NCI-H748 treated with DMSO at 0.1 percent for 48 hours (cell line): ENCODE results near the gene GALM.
"Not testable (repeated sequence)": the region's sequence is repeated elsewhere in the genome, so short reads cannot be mapped to it uniquely, and the experiment has no call there.

Experiments used
- DNase-seq: peaks from one replicate; lab custom pipeline; 2025; lab: John Stamatoyannopoulos, UW

Gene GALM

DNA sequence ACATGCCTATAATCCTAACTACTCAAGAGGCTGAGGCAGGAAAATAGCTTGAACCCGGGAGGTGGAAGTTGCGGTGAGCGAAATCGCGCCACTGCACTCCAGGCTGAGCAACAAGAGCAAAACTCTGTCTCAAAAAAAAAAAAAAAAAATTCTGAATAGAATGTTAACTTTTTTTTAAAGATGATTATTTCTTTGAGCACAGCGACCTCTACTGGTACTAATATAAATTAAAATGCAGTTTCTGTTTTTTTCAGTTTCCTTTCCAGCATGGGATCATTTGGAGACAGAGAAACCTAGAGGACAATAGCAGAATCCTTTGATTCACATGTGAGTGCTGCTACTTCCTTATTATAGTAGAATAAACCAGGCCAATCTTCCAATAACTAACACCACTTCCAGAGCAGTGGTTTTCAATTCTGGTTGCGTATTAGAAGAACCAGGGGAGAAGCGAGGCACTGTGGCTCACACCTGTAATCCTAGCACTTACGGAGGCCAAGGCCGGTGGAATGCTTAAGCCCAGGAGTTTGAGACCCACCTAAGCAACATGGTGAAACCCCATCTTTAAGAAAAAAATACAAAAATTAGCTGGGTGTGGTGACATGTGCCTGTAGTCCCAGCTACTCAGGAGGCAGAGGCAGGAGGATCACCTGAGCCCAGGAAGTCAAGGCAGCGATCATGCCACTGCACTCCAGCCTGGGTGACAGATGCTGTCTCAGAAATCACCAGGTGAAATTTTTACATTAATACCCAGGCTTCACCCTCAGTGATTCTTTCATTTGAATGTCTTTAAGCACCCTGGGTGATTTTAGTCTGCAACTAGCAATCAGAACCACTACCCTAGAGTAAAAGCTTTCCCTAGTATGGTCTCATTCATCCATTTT lies 75.2 kb downstream of the GALM start:
- DNase-seq = peak; percentile 24

DNA sequence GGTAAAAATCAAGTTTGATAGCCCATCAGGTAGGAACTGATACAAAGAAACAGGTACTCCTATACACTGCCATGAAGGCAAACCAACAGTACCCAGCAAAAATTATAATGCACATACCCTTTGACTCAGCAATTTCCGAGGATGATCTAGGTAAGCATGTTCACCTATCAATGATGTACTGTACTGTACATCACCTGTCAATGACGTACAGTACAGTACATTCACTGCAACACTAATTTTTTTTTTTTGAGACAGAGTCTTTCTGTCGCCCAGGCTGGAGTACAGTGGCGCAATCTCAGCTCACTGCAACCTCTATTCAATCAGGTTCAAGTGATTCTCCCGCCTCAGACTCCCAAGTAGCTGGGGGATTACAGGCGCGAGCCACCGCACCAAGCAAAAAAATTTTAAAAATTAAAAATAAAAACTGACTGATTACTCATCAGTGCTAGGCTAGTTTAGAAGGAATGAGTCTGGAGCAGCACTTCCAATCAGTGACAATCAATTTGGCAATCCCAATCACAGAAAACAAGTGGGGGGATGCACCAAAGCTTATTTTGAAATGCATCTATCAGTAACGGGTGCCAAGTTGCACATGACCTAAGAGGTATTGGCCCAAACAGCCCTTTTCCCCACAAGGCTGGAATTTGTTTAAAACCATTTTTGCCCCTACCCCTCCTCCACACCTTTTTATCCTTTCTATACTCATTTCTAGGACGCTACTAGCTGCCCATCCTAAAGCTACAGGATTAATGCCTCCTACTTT lies 77.1 kb downstream of the GALM start:
- no peak for DNase-seq

DNA sequence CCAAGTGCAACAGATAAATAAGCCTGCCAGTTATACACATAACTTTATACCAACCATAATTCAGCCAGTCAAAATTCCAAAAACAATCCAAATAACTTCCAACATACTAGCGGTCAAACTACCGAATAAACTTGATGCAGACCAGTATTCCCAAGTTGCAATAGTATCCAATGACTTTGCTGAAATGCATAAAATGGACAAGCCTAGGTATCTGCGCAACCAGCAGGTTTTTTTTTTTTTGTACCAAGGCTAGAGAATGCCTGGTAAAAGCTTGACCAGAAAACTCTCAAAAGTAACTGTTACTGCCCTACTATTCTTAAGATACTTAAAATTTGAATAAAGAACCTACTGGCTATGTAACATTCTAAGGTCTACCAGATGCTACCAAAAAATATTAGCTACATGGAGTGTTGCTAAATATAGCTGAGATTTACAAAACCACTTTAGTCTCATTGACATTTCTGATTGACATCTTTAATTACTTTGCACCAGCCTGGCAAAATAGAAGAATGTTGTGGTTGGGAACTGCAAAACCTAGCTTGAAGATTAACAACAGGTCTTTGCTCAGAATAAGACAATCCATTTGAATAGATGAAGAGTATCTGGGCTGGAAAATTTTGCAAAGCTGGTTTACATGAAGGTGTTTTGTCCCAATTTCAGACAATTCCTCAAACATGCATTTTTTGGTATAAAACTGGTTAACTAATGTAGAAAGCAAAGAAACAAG lies 77.9 kb downstream of the GALM start:
- DNase-seq = no peak

DNA sequence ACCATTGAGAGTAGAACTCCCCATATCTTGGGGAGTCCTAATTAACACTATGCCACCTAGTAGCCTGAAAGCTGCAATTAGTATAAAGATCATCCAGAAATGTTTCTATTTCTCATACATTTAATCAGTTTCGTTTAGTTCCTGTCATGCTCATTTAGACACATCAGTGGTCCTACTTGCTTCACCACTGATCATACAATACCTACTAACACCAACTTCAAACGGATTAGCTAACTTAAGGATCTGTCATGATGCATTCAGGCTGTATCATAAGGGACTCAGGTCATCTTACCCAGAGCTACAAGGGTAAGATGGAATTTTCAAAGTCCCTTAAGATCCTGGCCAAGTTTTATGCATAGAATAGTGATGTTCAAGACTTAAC lies 78.5 kb downstream of the GALM start:
- DNase-seq = no peak

DNA sequence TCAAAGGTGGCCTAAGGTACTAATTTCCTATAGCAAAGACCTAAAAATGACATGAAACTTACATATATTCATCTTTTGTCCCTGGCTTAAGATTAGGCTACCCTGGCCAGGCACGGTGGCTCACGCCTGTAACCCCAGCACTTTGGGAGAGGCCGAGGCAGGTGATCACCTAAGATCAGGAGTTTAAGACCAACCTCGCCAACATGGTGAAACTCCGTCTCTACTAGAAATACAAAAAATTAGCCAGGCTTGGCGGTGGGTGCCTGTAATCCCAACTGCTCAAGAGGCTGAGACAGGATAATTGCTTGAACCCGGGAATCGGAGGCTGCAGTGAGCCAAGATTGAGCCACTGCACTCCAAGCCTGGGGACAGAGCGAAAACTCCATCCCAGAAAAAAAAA lies 79.4 kb downstream of the GALM start:
- DNase-seq = no peak

DNA sequence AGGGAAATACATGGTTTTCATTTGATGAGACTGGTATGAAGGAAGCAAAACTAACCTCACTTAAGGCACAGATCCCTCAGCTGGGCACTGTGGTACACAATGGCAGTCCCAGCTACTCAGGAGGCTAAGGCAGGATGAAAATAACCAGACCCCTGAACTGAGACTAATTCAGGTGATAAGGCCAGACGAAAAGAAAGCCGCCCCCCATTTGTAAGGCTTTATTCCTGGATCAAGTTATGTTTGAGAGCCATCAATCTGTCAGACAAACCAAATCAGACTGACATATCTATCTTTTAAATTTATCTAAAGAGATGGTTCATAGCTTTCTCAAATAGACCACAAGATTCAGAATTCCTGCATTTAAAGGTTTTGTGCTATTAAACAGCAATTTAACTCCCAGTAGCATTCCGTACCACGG lies 81.1 kb downstream of the GALM start:
- no peak for DNase-seq

DNA sequence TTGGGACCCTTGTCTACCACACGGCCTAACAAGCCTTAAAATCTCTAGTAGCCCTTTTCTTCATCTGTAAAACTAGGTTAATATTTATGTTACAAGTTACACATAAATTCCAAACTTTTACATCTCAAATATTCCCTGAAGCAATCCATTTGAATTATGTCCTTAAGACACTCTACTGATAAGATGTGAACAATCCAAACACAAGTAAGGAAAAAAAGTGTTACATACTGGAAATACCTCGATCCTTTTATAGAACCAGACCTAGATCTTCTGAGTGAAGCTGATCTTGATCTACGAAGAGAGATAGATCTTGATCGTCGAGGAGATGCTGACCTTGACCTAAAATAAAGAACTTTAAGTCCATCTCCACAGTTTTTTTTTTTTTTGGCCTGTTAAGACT lies 81.9 kb downstream of the GALM start:
- DNase-seq = no peak

DNA sequence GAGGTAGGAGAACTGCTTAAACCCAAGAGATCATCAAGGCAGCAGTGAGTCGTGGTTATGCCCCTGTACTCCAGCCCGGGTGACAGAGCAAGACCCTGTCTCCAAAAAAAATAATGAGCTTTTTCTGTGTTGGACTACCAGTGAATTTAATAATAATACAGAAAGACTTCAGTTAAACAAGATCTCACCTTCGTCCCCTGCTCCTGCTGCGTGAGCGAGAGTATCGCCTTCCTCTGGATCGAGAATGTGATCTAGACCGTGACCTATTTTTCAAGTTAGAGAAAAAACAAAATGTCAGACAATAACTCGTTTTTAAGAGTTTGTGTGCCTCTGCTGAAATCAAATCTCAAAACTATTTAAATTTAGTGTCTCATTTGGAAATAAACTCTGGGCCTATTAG lies 82.5 kb downstream of the GALM start:
- DNase-seq = no peak

DNA sequence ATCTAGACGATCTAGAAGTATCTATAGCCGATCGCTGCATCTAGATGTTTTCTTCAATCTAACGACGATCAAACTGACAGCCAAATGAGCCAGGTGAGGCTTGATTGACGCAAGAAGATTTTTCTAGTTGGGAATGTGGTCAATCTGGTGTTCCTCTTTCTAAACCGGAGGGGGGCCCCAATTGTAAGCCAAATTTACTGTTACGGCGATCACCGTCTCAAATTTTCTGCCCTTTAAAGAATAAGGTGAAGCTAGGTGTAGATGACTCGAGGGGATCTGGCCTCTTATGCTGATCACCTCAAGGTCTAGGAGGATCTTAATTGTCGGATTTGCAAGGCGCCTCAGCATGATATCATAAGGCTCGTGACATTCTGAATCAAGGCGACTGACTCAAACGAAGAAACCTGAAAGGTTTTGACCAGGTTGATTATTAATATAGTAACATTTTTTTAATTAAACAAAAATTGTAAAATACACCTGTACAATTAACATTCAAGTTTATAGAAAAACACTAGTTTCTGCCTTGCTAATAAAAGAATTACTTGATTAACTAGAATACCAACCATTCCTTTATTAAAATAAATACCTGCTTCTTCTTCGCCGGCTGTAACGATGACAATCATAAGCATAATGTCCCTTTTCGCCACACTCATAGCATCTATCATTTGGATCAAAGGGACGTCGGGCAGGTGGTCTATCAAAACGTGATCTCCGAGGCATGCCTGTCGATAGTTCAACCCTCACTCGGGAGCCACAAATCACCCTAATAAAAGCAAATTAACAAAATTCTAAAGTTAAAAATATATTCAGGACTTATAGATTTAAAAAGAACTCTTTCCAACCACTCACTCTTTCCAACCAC lies 83.3 kb downstream of the GALM start:
- no peak for DNase-seq

DNA sequence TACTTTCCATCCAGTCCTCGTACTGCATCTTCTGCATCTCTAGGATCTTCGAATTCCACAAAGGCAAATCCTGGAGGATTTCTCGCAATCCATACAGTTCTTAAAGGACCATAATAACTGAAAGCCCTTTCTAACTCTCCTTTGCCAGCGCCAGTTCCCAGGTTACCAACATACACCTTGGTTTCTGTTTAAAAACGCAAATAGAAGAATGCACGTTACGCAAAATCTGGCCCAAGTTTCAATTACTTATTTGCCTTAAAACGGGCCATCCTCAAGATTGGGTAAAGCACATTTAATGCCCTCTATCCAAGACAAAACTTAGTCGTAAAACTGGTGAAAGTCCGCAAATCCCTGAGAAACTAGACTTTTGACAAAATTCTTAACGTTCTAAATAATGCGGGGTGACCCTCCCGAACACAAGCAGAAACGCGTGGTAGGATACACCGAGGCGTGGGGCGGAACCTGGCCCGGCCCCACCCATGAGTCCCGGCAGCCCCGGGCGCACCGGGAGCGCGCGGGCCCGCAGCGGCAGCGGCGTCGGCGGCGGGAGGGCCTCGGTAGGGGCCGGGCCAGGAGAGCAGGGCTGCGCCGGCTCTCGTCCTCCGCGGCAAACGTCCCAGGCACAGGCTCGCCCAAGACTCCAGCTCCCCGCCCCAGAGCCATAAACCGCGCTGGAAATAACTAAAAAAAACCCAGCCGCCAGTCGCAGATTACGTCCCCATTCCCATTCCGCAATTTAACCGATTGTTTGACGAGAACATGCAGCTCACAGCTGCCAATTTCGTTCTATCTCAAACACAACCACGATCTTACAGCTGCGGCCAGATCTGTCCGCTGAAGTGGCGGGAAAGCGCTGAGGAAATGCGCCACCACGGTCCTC lies 84.3 kb downstream of the GALM start:
- DNase-seq = no peak

DNA sequence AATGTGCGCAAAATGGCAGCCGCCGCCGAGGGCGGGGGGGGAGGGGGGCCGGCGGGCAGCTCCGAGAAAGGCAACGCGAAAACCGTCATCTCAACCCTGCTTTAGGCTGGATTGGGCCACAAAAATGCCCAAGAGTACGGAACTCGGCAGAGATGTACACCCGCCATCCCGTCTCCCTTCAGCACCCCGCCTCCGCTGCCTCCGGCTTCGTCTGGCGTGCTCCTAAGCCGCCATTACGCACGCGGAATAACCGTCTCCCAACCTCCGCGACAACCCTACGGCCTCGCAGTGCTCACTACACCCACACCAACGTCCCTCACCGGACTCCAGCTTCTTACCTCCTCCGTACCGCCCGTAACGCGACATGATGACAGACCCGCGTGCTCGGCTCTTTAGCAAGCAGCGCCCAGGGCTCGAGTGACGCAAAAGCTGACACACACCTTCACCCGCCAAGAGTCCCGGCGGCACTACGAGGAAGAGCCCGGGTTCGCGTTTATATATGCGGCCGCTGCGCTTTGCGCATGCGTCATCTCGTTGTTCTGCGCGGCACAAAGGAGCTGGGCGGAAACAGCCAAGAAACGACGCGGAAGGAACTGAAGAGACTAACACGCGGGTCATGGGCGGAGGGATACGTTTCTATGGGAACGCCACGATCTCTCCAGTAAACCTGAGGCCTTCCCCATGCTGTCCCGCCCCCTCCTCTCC lies 85.1 kb downstream of the GALM start, which contains the start of gene SRSF7:
TSS of gene SRSF7 (minus strand) at position 471 of the 705 bp plus-strand sequence. CDS start at position 366, 105 bp downstream.
- DNase-seq = peak; percentile 91

DNA sequence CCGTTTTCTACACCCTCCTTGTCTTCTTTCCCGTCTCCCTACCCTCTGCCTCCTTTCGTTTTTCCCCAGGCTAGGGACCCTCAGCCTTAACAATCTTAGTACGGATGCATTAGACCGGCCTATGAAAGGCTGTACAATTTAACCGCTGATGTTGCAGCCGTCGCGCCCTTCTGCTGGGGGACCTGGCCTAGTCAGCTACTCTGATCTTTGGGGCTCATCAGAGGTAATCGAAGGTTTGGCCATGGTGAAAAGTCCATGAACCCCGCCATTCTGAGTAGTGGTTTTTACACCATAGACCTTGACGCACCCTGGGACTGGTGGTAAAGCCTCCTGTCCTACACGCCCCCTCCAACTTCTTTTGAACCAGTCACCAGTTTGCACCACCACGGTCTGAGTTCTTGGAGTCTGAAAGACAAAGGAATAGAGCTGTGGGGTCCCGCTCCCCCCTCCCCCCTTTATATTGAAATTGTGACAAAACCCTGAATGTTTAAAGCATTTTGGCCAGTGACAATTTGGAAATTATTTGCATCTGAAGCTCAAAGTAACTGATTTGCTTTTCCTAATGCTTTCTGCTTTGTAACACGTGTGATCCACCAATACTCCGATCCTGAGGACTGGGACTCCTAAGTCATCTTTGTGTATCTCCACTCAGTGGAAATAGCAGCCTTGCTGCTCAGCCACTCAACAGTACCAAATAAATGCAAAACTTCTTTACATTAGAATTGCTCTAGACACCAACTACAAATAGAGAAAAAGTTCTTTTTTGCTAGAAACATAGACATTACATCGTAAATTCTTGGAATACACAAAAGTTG lies 85.9 kb downstream of the GALM start:
- no peak for DNase-seq

DNA sequence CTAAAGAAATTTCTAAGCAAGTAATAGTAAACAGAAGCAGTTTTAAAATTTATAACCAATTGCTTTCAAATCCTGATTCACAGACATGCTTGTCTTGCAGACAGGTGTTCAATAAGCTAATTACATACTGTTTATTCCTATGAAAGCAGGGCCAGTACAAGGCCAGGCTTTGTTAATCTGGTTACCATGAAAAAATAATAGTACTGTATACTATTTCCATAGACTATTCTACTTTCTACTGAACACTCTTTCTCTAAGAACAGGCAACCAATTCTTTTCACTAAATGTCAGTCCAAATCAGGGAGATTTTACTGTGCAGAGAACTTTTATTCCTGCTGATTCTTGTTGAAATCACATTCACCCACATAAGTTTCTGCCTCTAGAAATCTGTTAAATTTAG lies 88.1 kb downstream of the GALM start:
- no peak for DNase-seq

DNA sequence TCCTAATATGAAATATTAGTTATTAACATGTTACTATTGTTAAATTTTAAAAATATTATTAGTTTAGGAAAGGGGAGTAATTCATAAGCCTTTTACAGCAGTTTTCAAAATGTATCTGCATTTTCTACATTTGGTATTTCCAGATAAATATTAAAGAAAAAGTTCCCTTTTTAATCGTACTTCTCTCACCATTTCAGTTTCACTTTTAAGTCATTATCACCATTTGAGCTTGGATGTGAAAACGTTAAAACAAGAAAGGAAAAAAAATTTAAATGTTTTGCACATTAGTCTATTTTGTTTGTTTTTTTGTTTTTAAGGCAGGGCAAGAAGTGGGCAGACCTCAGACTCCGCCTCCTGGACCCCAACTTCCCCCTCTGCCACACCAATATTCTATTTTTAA lies 88.6 kb downstream of the GALM start:
- no peak for DNase-seq

DNA sequence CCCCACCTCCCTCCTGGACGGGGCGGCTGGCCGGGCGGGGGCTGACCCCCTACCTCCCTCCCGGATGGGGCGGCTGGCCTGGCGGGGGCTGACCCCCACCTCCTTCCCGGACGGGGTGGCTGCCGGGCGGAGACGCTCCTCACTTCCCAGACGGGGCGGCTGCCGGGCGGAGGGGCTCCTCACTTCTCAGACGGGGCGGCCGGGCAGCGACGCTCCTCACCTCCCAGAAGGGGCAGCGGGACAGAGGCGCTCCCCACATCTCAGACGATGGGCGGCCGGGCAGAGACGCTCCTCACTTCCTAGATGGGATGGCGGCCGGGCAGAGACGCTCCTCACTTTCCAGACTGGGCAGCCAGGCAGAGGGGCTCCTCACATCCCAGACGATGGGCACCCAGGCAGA lies 90.0 kb downstream of the GALM start:
- DNase-seq = not testable (repeated sequence)

DNA sequence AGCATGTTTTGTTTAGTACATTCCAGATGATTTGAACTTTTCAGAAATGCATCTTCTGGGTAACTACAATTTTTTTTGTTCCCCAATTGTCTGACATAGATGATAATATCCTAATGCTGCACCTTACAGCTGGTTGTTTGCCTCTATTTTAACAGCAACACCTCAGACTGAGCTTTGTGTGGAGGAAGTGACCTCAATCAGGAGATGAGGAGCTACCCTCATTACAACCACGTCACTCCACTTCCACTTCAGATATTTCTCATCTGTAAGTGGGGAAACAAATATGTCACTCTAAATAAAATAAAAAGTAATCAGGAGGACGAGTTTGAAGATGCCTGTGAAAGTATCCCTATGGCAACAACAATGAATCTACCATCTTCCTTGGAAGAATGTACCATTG lies 97.3 kb downstream of the GALM start:
- DNase-seq = no peak

DNA sequence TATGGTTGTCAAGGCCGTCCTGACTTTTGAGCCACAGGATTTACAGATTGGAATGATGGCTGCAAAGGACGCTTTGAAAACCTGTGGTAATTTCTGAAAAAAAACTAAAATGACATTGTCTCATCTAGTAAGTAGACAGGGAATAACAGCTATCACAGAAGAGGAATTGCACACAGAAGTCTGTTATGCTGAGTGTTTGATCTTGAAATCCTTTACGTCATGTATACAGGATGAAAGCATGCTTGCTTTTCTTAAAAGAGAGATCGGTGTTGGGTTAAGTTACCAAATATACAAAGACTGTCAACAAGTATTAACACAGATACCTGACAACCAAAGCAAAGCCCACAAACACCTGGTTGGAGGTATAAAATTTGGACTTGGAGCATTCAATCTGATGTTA lies 97.8 kb downstream of the GALM start:
- DNase-seq = no peak

DNA sequence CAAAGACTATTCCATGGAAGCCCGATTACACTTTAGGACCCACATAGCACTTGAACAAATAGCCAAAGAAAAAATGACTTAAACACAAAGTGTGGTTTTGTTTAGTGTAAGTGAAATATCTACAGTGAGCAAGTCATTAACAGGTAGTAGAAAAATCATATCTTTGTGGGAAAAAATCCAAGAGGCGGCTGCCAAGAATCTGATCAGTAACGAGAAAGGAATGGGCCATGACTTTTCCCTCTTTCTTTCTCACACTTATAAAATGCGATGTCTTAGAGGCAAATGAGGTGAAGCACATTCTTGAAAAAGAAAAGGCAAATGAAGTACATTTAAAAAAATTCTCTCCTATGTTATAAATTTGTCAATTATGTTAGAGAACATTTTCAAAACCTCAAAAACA lies 99.2 kb downstream of the GALM start:
- no peak for DNase-seq

DNA sequence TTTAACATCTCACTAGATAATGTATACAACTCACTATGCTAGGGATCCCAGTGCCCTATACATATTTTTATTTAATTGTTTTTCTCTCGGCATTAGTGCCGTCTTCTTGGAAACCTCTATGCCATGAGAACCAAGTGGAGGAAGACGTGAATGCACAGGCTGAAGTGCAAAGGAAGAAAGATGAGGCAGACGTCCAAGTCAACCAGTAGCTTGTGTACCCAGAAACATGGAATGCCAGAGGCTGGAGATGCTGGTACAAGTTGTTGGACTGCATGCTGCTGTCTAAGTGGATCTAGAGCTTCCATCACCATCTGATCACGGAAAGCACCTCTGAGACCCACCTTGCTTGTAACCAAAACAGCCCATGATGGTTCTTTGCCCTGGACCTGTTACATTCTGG lies 99.6 kb downstream of the GALM start:
- DNase-seq = no peak
